Measurements from ENCODE around the gene KRTAP10-7.

Gene KRTAP10-7

GRCh38 chr21:44590311-44590721 lies 10.1 kb upstream of the KRTAP10-7 start:
- TF ChIP-seq SIN3A (IDR thresholded peaks at IDR 0.05; ENCODE audit: borderline replicate concordance, insufficient read depth, low read length) = no peak
- no peak for TF ChIP-seq FOXP2 (optimal IDR thresholded peaks at IDR 0.05; ENCODE audit: borderline replicate concordance, extremely low read depth, extremely low read length, insufficient read depth)
- no peak for TF ChIP-seq TAF1 (IDR thresholded peaks at IDR 0.05; ENCODE audit: borderline replicate concordance, insufficient read depth, low read length)
- no peak for TF ChIP-seq REST (IDR thresholded peaks at IDR 0.05; ENCODE audit: insufficient read depth in 1 of 2, low read depth in 2 of 2, low read length in 2 of 2)
- no peak for TF ChIP-seq POLR2AphosphoS5 (IDR thresholded peaks at IDR 0.05; ENCODE audit: low read depth, low read length)

DNA sequence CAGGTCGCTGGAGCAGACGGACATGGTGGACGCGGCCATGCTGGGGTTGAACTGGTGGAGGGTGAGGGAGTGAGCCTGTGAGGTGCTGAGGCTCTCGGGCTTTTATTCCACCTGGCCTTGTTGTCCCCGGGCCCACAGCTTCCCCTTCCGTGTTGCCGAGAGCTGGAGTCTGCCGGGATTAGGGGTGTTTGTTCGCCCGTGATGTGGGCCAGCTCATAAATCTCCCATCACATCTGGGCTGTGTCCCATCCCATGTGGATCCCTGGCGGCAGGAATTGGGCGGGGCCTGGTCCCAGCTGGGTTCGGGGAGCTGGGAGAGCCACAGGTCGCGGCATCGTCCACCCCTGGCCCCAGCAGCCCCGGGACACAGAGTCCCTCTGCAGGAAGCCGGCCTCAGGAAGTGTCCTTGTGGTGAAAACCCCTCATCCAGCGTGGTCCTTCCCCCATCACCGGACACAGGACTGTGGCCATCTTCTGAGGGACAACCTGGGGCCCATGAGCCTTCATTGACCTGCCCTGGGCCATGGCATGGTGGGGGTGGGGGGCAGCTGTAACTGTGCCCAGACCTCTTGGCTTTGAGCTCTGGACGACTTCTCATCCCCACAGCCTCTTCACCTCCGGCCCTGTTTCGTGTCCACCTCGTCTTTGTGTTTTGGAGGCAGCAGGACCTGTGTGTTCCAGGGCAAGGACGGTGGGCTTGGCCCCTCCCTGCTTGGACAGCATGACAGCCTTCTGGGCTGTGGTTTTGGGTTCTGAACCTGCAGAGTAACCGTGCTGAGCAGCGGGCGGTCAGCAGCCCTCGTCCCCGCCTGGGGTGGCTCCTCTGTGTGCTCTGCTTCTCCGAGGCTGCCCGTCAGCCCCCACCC lies 7.7 kb upstream of the KRTAP10-7 start, which contains the start of gene KRTAP10-6:
Gene KRTAP10-6 (minus strand): TSS at position 60 of the 866 bp plus-strand sequence. CDS start 21 bp downstream, at position 39.
- no peak for TF ChIP-seq POLR2AphosphoS5 (IDR thresholded peaks at IDR 0.05; ENCODE audit: low read depth, low read length)
- no peak for TF ChIP-seq TAF1 (IDR thresholded peaks at IDR 0.05; ENCODE audit: borderline replicate concordance, insufficient read depth, low read length)
- no peak for TF ChIP-seq REST (IDR thresholded peaks at IDR 0.05; ENCODE audit: insufficient read depth in 1 of 2, low read depth in 2 of 2, low read length in 2 of 2)
- no peak for TF ChIP-seq FOXP2 (optimal IDR thresholded peaks at IDR 0.05; ENCODE audit: borderline replicate concordance, extremely low read depth, extremely low read length, insufficient read depth)
- no peak for TF ChIP-seq SIN3A (IDR thresholded peaks at IDR 0.05; ENCODE audit: borderline replicate concordance, insufficient read depth, low read length)

GRCh38 chr21:44593598-44594405 lies 6.6 kb upstream of the KRTAP10-7 start:
- no peak for TF ChIP-seq SIN3A (IDR thresholded peaks at IDR 0.05; ENCODE audit: borderline replicate concordance, insufficient read depth, low read length)
- no peak for TF ChIP-seq POLR2AphosphoS5 (IDR thresholded peaks at IDR 0.05; ENCODE audit: low read depth, low read length)
- TF ChIP-seq TAF1 (IDR thresholded peaks at IDR 0.05; ENCODE audit: borderline replicate concordance, insufficient read depth, low read length) = no peak
- TF ChIP-seq REST (IDR thresholded peaks at IDR 0.05; ENCODE audit: insufficient read depth in 1 of 2, low read depth in 2 of 2, low read length in 2 of 2) = no peak
- TF ChIP-seq FOXP2 (optimal IDR thresholded peaks at IDR 0.05; ENCODE audit: borderline replicate concordance, extremely low read depth, extremely low read length, insufficient read depth) = no peak

DNA sequence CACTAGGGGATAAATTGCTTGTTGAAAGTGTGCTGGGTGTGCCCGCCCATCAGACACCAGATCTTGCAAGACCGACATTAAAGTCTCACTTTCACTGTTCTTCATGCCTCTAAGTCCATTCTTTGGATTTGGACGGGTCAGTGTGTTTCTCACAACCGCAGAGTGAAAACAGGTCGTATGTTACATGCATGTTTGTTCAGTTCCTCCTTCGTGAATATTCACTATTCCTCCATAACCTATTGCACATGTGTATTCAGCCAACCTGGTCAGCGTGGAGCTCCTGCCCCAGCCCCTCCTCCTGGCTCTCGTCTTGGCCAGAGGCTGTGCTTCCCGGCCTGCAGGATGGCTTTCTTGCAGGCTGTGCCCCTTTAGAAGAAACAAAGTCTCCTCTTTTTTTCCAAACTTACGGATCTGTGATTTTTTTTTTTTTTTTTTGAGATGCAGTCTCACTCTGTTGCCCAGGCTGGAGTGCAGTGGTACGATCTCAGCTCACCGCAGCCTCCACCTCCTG lies 5.9 kb upstream of the KRTAP10-7 start:
- no peak for TF ChIP-seq POLR2AphosphoS5 (IDR thresholded peaks at IDR 0.05; ENCODE audit: low read depth, low read length)
- TF ChIP-seq FOXP2 (optimal IDR thresholded peaks at IDR 0.05; ENCODE audit: borderline replicate concordance, extremely low read depth, extremely low read length, insufficient read depth) = no peak
- no peak for TF ChIP-seq REST (IDR thresholded peaks at IDR 0.05; ENCODE audit: insufficient read depth in 1 of 2, low read depth in 2 of 2, low read length in 2 of 2)
- TF ChIP-seq SIN3A (IDR thresholded peaks at IDR 0.05; ENCODE audit: borderline replicate concordance, insufficient read depth, low read length) = no peak
- TF ChIP-seq TAF1 (IDR thresholded peaks at IDR 0.05; ENCODE audit: borderline replicate concordance, insufficient read depth, low read length) = no peak

Data from PFSK-1 (cell line).